ENCODE results near the gene KRT16. TPM values are rescaled to one million over a fixed set of nuclear protein-coding genes. Genes with fewer than 3 reads are reported as not detected.
"Not testable (repeated sequence)": the region's sequence is repeated elsewhere in the genome, so short reads cannot be mapped to it uniquely, and the experiment has no call there.

KRT16 gene
- total RNA-seq (2021): not detected in 2 replicates
- not detected for Bru-seq, nascent RNA
- not detected for BruChase-seq, experiment 1, labeled RNA remaining after a 2-hour chase
- BruChase-seq, experiment 2, labeled RNA remaining after a 6-hour chase: not detected
- long read RNA-seq: 0 reads

DNA sequence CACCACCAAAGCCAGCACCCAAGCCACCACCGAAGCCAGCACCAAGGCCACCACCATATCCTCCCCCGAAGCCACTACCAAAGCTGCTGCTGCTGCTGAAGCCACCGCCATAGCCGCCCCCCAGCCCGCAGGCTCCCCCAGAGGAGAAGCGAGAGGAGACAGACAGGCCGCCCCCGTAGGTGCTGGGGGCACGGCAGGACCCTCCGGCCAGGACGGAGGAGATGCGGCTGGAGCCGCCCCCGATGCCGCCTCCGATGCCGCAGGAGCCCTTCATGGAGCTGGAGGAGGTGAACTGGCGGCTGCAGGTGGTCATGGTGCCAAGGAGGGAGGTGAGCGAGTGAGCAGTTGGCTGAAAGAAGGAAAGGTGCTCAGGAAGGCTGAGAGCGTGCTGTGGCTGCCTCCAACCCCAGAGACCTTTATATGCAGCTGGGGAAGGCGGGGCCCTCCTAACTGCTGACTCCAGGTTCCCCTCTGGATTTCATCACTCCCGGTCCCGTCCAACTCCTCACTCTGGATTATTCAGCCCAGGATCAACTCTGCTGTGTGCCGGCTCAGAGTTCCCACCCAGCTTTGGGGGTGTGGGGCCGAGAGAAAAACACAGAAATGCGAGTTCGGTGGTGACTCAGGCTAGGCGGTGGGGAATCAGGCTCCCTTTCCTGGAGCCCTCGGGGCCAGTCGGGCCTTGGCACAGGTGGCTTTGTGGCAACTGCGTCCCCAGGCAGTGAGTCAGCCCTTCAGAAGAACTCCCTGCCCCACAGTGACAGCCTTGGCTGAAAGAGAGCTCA, at the start of gene KRT16:
Gene KRT16, minus strand, starts transcription at position 392 of the 785 bp plus-strand sequence. Its CDS starts 79 bp downstream, at position 313.
- H3K9me3 ChIP-seq (ENCODE audit: low read depth, low read length, poor library complexity, severe bottlenecking); CTCF ChIA-PET; H3K27ac ChIP-seq (ENCODE audit: low read depth, low read length, poor library complexity, severe bottlenecking); H3K4me3 ChIP-seq (ENCODE audit: low read depth, low read length, poor library complexity, severe bottlenecking); H3K27me3 ChIP-seq (replicated peaks; ENCODE audit: insufficient read depth, low read depth, low read length, poor library complexity); DNase-seq (ENCODE audit: low spot score); POLR2A ChIA-PET (ENCODE audit: low non-redundant PET); intact Hi-C loops (cut with micrococcal nuclease; ENCODE audit: unreplicated experiment); H3K4me1 ChIP-seq (ENCODE audit: insufficient read depth, low read length, poor library complexity, severe bottlenecking); BruUV-seq (replicated peaks); H3K36me3 ChIP-seq (ENCODE audit: insufficient read depth, low read length, poor library complexity, severe bottlenecking): not testable (repeated sequence)

DNA sequence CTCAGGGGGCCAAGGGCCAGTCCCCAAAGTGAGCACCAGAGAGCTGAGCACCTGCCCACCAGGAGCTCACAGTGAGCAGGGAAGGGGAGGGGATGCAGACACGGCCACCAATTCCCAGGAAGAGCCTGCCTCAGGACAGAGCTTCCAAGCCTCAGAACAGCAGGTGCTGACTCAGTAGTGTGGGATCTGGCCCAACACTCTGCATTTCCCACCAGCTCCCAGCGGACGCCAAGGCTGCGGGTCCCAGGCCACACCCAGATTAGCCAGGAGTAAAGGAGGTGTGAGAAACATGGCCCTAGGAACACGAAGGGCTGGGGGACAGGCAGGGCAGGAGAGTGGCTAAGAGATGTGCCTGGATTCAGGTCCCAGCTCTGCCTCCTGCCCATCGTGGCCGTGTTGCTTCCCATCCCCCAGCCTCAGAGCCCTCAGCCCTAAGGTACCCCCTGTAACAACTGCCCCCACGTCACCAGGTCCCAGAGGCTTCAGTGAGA, 47.7 kb upstream of the KRT16 start:
- Histone ChIP-seq H3K4me1 (ENCODE audit: insufficient read depth, low read length, poor library complexity, severe bottlenecking) (no peaks in the 10 kb centered on the region), H3K36me3 (ENCODE audit: insufficient read depth, low read length, poor library complexity, severe bottlenecking) (no peaks in the 10 kb centered on the region), H3K27me3 (replicated peaks; ENCODE audit: insufficient read depth, low read depth, low read length, poor library complexity) (no peaks in the 10 kb centered on the region), H3K27ac (ENCODE audit: low read depth, low read length, poor library complexity, severe bottlenecking) (no peak overlapping the region), H3K4me3 (ENCODE audit: low read depth, low read length, poor library complexity, severe bottlenecking) (no peak overlapping the region), H3K9me3 (ENCODE audit: low read depth, low read length, poor library complexity, severe bottlenecking) (no peaks in the 10 kb centered on the region)
- no TSS peak for BruUV-seq (replicated peaks)
- intact Hi-C loops (cut with micrococcal nuclease; ENCODE audit: unreplicated experiment): loop anchor here (5.0 kb wide), 1 partner anchor 803 kb away; no protein-coding TSS in a partner anchor
- TF ChIP-seq EZH2 (IDR thresholded peaks at IDR 0.05; ENCODE audit: borderline replicate concordance, low read depth, low read length, poor library complexity, severe bottlenecking): no peak
- TF ChIP-seq, protein P1, sequence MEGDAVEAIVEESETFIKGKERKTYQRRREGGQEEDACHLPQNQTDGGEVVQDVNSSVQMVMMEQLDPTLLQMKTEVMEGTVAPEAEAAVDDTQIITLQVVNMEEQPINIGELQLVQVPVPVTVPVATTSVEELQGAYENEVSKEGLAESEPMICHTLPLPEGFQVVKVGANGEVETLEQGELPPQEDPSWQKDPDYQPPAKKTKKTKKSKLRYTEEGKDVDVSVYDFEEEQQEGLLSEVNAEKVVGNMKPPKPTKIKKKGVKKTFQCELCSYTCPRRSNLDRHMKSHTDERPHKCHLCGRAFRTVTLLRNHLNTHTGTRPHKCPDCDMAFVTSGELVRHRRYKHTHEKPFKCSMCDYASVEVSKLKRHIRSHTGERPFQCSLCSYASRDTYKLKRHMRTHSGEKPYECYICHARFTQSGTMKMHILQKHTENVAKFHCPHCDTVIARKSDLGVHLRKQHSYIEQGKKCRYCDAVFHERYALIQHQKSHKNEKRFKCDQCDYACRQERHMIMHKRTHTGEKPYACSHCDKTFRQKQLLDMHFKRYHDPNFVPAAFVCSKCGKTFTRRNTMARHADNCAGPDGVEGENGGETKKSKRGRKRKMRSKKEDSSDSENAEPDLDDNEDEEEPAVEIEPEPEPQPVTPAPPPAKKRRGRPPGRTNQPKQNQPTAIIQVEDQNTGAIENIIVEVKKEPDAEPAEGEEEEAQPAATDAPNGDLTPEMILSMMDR (conservative IDR thresholded peaks at IDR 0.05; ENCODE audit: low read depth, low read length): no peak
- ChIA-PET POLR2A (ENCODE audit: low non-redundant PET) (no interaction called here), CTCF (interaction anchor here (0.6 kb wide), 1 partner anchor 107 kb away, joined by 3 read pairs; no protein-coding TSS in a partner anchor)
- DNase-seq (ENCODE audit: low spot score): no peak

- TF ChIP-seq, protein P1 (conservative IDR thresholded peaks at IDR 0.05; ENCODE audit: low read depth, low read length): no peak
- no peak for TF ChIP-seq EZH2 (IDR thresholded peaks at IDR 0.05; ENCODE audit: borderline replicate concordance, low read depth, low read length, poor library complexity, severe bottlenecking)
- Histone ChIP-seq H3K9me3 (ENCODE audit: low read depth, low read length, poor library complexity, severe bottlenecking) (no peaks in the 10 kb centered on the region), H3K4me3 (ENCODE audit: low read depth, low read length, poor library complexity, severe bottlenecking) (no peak overlapping the region), H3K27ac (ENCODE audit: low read depth, low read length, poor library complexity, severe bottlenecking) (no peak overlapping the region), H3K36me3 (ENCODE audit: insufficient read depth, low read length, poor library complexity, severe bottlenecking) (no peaks in the 10 kb centered on the region), H3K4me1 (ENCODE audit: insufficient read depth, low read length, poor library complexity, severe bottlenecking) (no peaks in the 10 kb centered on the region), H3K27me3 (replicated peaks; ENCODE audit: insufficient read depth, low read depth, low read length, poor library complexity) (no peaks in the 10 kb centered on the region)
- no peak for DNase-seq (ENCODE audit: low spot score)
- POLR2A ChIA-PET (ENCODE audit: low non-redundant PET): no interaction called here
- BruUV-seq (replicated peaks): no TSS peak
- CTCF ChIA-PET: no interaction called here
- intact Hi-C loops (cut with micrococcal nuclease; ENCODE audit: unreplicated experiment): loop anchor here (5.0 kb wide), 1 partner anchor 802 kb away; no protein-coding TSS in a partner anchor
Observed at GRCh38 chr17:41659427-41660212, 47.1 kb upstream of the KRT16 start.
